GM19468 (cell line): Measurements from ENCODE around the gene DOCK1.
"Not testable (repeated sequence)": the region's sequence is repeated elsewhere in the genome, so short reads cannot be mapped to it uniquely, and the experiment has no call there.

Source experiments
- ATAC-seq: cut with Tn5 transposase; IDR thresholded peaks from one replicate; pipeline ENCODE4 v1.9.1; 2021; ENCODE audit warnings: mild to moderate bottlenecking, moderate library complexity, moderate number of reproducible peaks; ENCODE audit not compliant: unreplicated experiment; ENCODE audit errors: extremely low read depth

The DOCK1 gene

GRCh38 chr10:126899529-126899928 lies 5.7 kb upstream of the DOCK1 start:
- not testable (repeated sequence) for ATAC-seq

GRCh38 chr10:126902157-126902556 lies 3.1 kb upstream of the DOCK1 start:
- ATAC-seq: no peak

GRCh38 chr10:126903656-126904360 lies 1.4 kb upstream of the DOCK1 start:
- ATAC-seq: no peak

GRCh38 chr10:126904516-126904817 lies 761 bp upstream of the DOCK1 start:
- no peak for ATAC-seq

- no peak for ATAC-seq
Measured at GRCh38 chr10:126905776-126906703, 812 bp downstream of the DOCK1 start.

- no peak for ATAC-seq
Measured at GRCh38 chr10:126906704-126907422, 1.6 kb downstream of the DOCK1 start.

- ATAC-seq: no peak
Measured at GRCh38 chr10:126907423-126907970, 2.3 kb downstream of the DOCK1 start.

- ATAC-seq: no peak
Measured at GRCh38 chr10:126908225-126908624, 3.0 kb downstream of the DOCK1 start.

GRCh38 chr10:126908729-126909128 lies 3.5 kb downstream of the DOCK1 start:
- ATAC-seq: no peak

- ATAC-seq: no peak
Measured at GRCh38 chr10:126909147-126909546, 3.9 kb downstream of the DOCK1 start.

GRCh38 chr10:126910196-126910595 lies 5.0 kb downstream of the DOCK1 start:
- ATAC-seq: no peak

- no peak for ATAC-seq
Measured at GRCh38 chr10:126910798-126911197, 5.6 kb downstream of the DOCK1 start.

GRCh38 chr10:126911301-126911700 lies 6.1 kb downstream of the DOCK1 start:
- no peak for ATAC-seq

- no peak for ATAC-seq
Measured at GRCh38 chr10:126913316-126913715, 8.1 kb downstream of the DOCK1 start.

GRCh38 chr10:126914561-126914960 lies 9.3 kb downstream of the DOCK1 start:
- ATAC-seq: no peak

GRCh38 chr10:126916952-126917351 lies 11.7 kb downstream of the DOCK1 start:
- not testable (repeated sequence) for ATAC-seq

- ATAC-seq: no peak
Measured at GRCh38 chr10:126917375-126917774, 12.1 kb downstream of the DOCK1 start.

GRCh38 chr10:126917975-126918908 lies 13.0 kb downstream of the DOCK1 start:
- ATAC-seq: no peak

- ATAC-seq: no peak
Measured at GRCh38 chr10:126919426-126919825, 14.2 kb downstream of the DOCK1 start.

- no peak for ATAC-seq
Measured at GRCh38 chr10:126921162-126921561, 15.9 kb downstream of the DOCK1 start.
